A549 (cell line): ENCODE results near the gene BRF1. TPM values are rescaled to one million over a fixed set of nuclear protein-coding genes. Genes with fewer than 3 reads are reported as not detected.

ENCODE experiments used
- ATAC-seq, 2 experiments: fragments of 200-7000 bp in 1 of 2; fragments of >200 bp in 1 of 2; cut with Nextera tagmentation in 1 of 2; cut with Tn5 transposase in 1 of 2; 3 replicates each; pipeline versions ENCODE4 v1.8.0 to v1.9.1; 2018 to 2020; ENCODE audit warnings: mild to moderate bottlenecking in 1 of 2, moderate library complexity in 1 of 2
- CTCF ChIA-PET: fragments of 300-600 bp; sonication (Branson Sonifier 250); formaldehyde crosslinking; extraction: SDS; loops from one replicate; lab custom pipeline; 2021; ENCODE audit warnings: antibody characterized with exemption, inconsistent platforms; lab: Yijun Ruan, JAX
- POLR2A ChIA-PET: fragments of 350-600 bp; formaldehyde crosslinking; extraction: SDS; loops from one replicate; lab custom pipeline; 2021; ENCODE audit warnings: antibody characterized with exemption, inconsistent platforms; lab: Yijun Ruan, JAX
- DNase-seq, 2 experiments: peaks; one replicate each; pipeline versions ENCODE4 v3.0.0 to v3.0.0-alpha.2; 2011 to 2016; ENCODE audit warnings: low read depth in 1 of 2, low spot score in 1 of 2
- FAIRE-seq: peaks from 2 replicates; lab custom pipeline; 2011; peaks lifted over from hg19 to GRCh38; lab: Jason Lieb, UNC
- H3K27ac ChIP-seq, 2 experiments: fragments of >200 bp; sonication (Bioruptor Twin); formaldehyde crosslinking; 3 replicates each; pipeline ENCODE4 v1.5.1; 2016 to 2017
- H3K4me1 ChIP-seq: fragments of >200 bp; sonication (Bioruptor Twin); formaldehyde crosslinking; 3 replicates; pipeline ENCODE4 v1.6.1; 2016
- H3K4me2 ChIP-seq: fragments of >200 bp; sonication (Bioruptor Twin); formaldehyde crosslinking; 3 replicates; pipeline ENCODE4 v1.6.1; 2016
- H3K4me3 ChIP-seq: fragments of >200 bp; sonication (Bioruptor Twin); formaldehyde crosslinking; 3 replicates; pipeline ENCODE4 v1.5.1; 2016
- H3K9me3 ChIP-seq: fragments of >200 bp; sonication (Bioruptor Twin); formaldehyde crosslinking; 3 replicates; pipeline ENCODE4 v1.6.1; 2016
- BHLHE40 ChIP-seq: IDR thresholded peaks from 2 replicates; pipeline ENCODE4 v1.6.1; 2012; ENCODE audit warnings: low read depth, low read length, inconsistent platforms
- CBX2 ChIP-seq: fragments of 200-600 bp; sonication (generic); IDR thresholded peaks from 2 replicates; pipeline ENCODE4 v1.6.1; 2016; ENCODE audit warnings: low read depth, mild to moderate bottlenecking, borderline replicate concordance
- CEBPB ChIP-seq, 2 experiments: fragments of >200 bp in 1 of 2; sonication (Bioruptor Twin) in 1 of 2; formaldehyde crosslinking in 1 of 2; IDR thresholded peaks; 2 replicates each; pipeline ENCODE4 v1.6.1; 2012 to 2016
- EHMT2 ChIP-seq: fragments of 200-600 bp; sonication (generic); IDR thresholded peaks from 2 replicates; pipeline ENCODE4 v1.6.1; 2016; ENCODE audit warnings: antibody characterized with exemption, low read depth, mild to moderate bottlenecking, moderate library complexity
- ESRRA ChIP-seq: fragments of 150-350 bp; IDR thresholded peaks from 2 replicates; pipeline ENCODE4 v1.6.1; 2014; ENCODE audit warnings: mild to moderate bottlenecking, low read length, borderline replicate concordance
- FOSB ChIP-seq: fragments of 250-450 bp; sonication (Bioruptor Pico); IDR thresholded peaks from 2 replicates; pipeline ENCODE4 v1.5.0; 2020; ENCODE audit warnings: mild to moderate bottlenecking, moderate library complexity
- FOSL2 ChIP-seq, 2 experiments: fragments of 450-650 bp in 1 of 2; fragments of >200 bp in 1 of 2; sonication (Bioruptor Twin) in 1 of 2; formaldehyde crosslinking; IDR thresholded peaks; 2 replicates each; pipeline versions ENCODE4 v1.5.0 to v1.6.1; 2016 to 2020; ENCODE audit warnings: mild to moderate bottlenecking in 1 of 2, moderate library complexity in 1 of 2
- HDAC2 ChIP-seq: fragments of 200-600 bp; sonication (generic); IDR thresholded peaks from 2 replicates; pipeline ENCODE4 v1.6.1; 2016
- HMGXB4 ChIP-seq: fragments of 250-450 bp; sonication (Bioruptor Pico); IDR thresholded peaks from 2 replicates; pipeline ENCODE4 v1.5.0; 2021; ENCODE audit warnings: mild to moderate bottlenecking, moderate library complexity, borderline replicate concordance
- HOXA7 ChIP-seq: fragments of 250-450 bp; sonication (Bioruptor Pico); IDR thresholded peaks from 2 replicates; pipeline ENCODE4 v1.5.0; 2020; ENCODE audit warnings: mild to moderate bottlenecking, moderate library complexity
- HOXB13 ChIP-seq: fragments of 250-450 bp; sonication (Bioruptor Pico); IDR thresholded peaks from 2 replicates; pipeline ENCODE4 v1.5.0; 2020; ENCODE audit warnings: low read depth, mild to moderate bottlenecking, moderate library complexity
- HOXB5 ChIP-seq: fragments of 250-450 bp; sonication (Bioruptor Pico); IDR thresholded peaks from 2 replicates; pipeline ENCODE4 v1.5.0; 2020; ENCODE audit warnings: mild to moderate bottlenecking, moderate library complexity
- JUN ChIP-seq, 2 experiments: fragments of >200 bp; sonication (Bioruptor Twin); formaldehyde crosslinking; IDR thresholded peaks; 2 replicates in 1 of 2; 3 replicates in 1 of 2; pipeline ENCODE4 v1.6.1; 2016 to 2017
- JUNB ChIP-seq: fragments of >200 bp; sonication (Bioruptor Twin); formaldehyde crosslinking; IDR thresholded peaks from 2 replicates; pipeline ENCODE4 v1.6.1; 2016
- KDM1A ChIP-seq: fragments of 200-600 bp; sonication (generic); IDR thresholded peaks from 2 replicates; pipeline ENCODE4 v1.6.1; 2016; ENCODE audit warnings: low read depth, mild to moderate bottlenecking
- KDM5A ChIP-seq: fragments of 200-600 bp; sonication (generic); IDR thresholded peaks from 2 replicates; pipeline ENCODE4 v1.6.1; 2016; ENCODE audit warnings: antibody characterized with exemption, mild to moderate bottlenecking
- MAZ ChIP-seq: fragments of 150-350 bp; IDR thresholded peaks from 2 replicates; pipeline ENCODE4 v1.6.1; 2014; ENCODE audit warnings: antibody characterized with exemption, low read depth, low read length, borderline replicate concordance
- MYC ChIP-seq: IDR thresholded peaks from 2 replicates; pipeline ENCODE4 v1.6.1; 2012; ENCODE audit warnings: mild to moderate bottlenecking, inconsistent platforms, low read length, improper control_type of control experiment, borderline replicate concordance
- NFE2L2 ChIP-seq: fragments of 150-350 bp; conservative IDR thresholded peaks from 2 replicates; pipeline ENCODE4 v1.6.1; 2014; ENCODE audit warnings: low read length
- NR3C1 ChIP-seq: fragments of >200 bp; sonication (Bioruptor Twin); formaldehyde crosslinking; IDR thresholded peaks from 3 replicates; pipeline ENCODE4 v1.6.1; 2017
- PBX3 ChIP-seq: IDR thresholded peaks from 2 replicates; pipeline ENCODE4 v1.6.1; 2012
- RAD21 ChIP-seq, 2 experiments: fragments of >200 bp in 1 of 2; sonication (Bioruptor Twin) in 1 of 2; formaldehyde crosslinking in 1 of 2; IDR thresholded peaks in 1 of 2; conservative IDR thresholded peaks in 1 of 2; 2 replicates in 1 of 2; 3 replicates in 1 of 2; pipeline ENCODE4 v1.6.1; 2012 to 2018; ENCODE audit warnings: inconsistent platforms in 1 of 2
- RARB ChIP-seq: fragments of 250-450 bp; sonication (Bioruptor Pico); IDR thresholded peaks from 2 replicates; pipeline ENCODE4 v1.8.0; 2021; ENCODE audit warnings: mild to moderate bottlenecking, moderate library complexity
- RCOR1 ChIP-seq: fragments of 150-350 bp; IDR thresholded peaks from 2 replicates; pipeline ENCODE4 v1.6.1; 2014; ENCODE audit warnings: antibody characterized with exemption, low read length, low read depth
- REST ChIP-seq: fragments of 200-600 bp; sonication (generic); IDR thresholded peaks from 2 replicates; pipeline ENCODE4 v1.6.1; 2016; ENCODE audit warnings: antibody characterized with exemption, mild to moderate bottlenecking, moderate library complexity
- RFX5 ChIP-seq: fragments of 450-650 bp; IDR thresholded peaks from 2 replicates; pipeline ENCODE4 v1.7.1; 2014; ENCODE audit warnings: antibody characterized with exemption, mild to moderate bottlenecking, moderate library complexity
- RNF2 ChIP-seq: fragments of 200-600 bp; sonication (generic); IDR thresholded peaks from 2 replicates; pipeline ENCODE4 v1.6.1; 2016; ENCODE audit warnings: low read depth, mild to moderate bottlenecking, antibody characterized with exemption, moderate library complexity, borderline replicate concordance
- SMC3 ChIP-seq: fragments of >200 bp; sonication (Bioruptor Twin); formaldehyde crosslinking; IDR thresholded peaks from 3 replicates; pipeline ENCODE4 v1.6.1; 2018; ENCODE audit warnings: inconsistent platforms
- SREBF2 ChIP-seq: fragments of 450-650 bp; IDR thresholded peaks from 2 replicates; pipeline ENCODE4 v1.6.1; 2014; ENCODE audit warnings: mild to moderate bottlenecking, moderate library complexity
- TFCP2L1 ChIP-seq: fragments of 250-450 bp; sonication (Bioruptor Pico); IDR thresholded peaks from 2 replicates; pipeline ENCODE4 v1.5.0; 2021; ENCODE audit warnings: mild to moderate bottlenecking
- TP53 ChIP-seq: fragments of 250-450 bp; sonication (Bioruptor Pico); IDR thresholded peaks from 2 replicates; pipeline ENCODE4 v1.5.0; 2021; ENCODE audit warnings: mild to moderate bottlenecking, moderate library complexity
- USF2 ChIP-seq: fragments of 450-650 bp; IDR thresholded peaks from 2 replicates; pipeline ENCODE4 v1.6.1; 2014; ENCODE audit warnings: antibody characterized with exemption
- ZC3H11A ChIP-seq: fragments of 450-650 bp; IDR thresholded peaks from 2 replicates; pipeline ENCODE4 v1.6.1; 2014; ENCODE audit warnings: antibody characterized with exemption, mild to moderate bottlenecking
- WGBS: methylation state at CpG from one replicate; pipeline ENCODE4 v1.1.6; 2017; ENCODE audit errors: missing lambda C conversion rate; 5-methylcytosine and 5-hydroxymethylcytosine counted together
- polyA plus RNA-seq, 4 experiments: library from polyadenylated mRNA; depleted of rRNA in 3 of 4; stranded (reverse); fragments of >200 nt; fragmentation: RNase III in 1 of 4; extraction: RNeasy Plus Mini Kit Qiagen cat#74134 plus additional on column Dnase treatment in 1 of 4; gene quantifications; 2 replicates in 3 of 4; 3 replicates in 1 of 4; pipeline ENCODE4 v1.2.3, GENCODE V29; 2011 to 2017

The BRF1 gene
- polyA plus RNA-seq, 2 of the 4 experiments (the other 2 are of a cell fraction), result 8.5 to 25.7 TPM

- ATAC-seq (no peak), FAIRE-seq (no peak), DNase-seq (no peak)
- Histone ChIP-seq H3K9me3 (no peaks in the 10 kb centered on the region), H3K4me2 (peak overlapping the region; percentile 95), H3K27ac (peak overlapping the region; percentile 66 to 90), H3K4me3 (peak overlapping the region; percentile 59), H3K4me1 (peaks cover 33% of the 10 kb centered on the region)
- ChIA-PET CTCF (interaction anchor here (0.6 to 15.2 kb wide), 10 partner anchors 8 to 194 kb away, joined by 3 to 132 read pairs (median 6); partner anchors contain the start of gene NUDT14), POLR2A (interaction anchor here (1.2 to 3.5 kb wide), 3 partner anchors 75 to 81 kb away, joined by 3 to 11 read pairs (median 4); no protein-coding TSS in a partner anchor)
- WGBS, result under 1% methylated on average over 41 of the region's 116 CpGs
- peak; percentile 27; the same call in 1 of the 2 replicates for TF ChIP-seq TP53 (CRISPR knock-in tag)
- TF ChIP-seq FOSB (CRISPR knock-in tag), result no peak
- no peak for TF ChIP-seq HOXB13
- TF ChIP-seq RFX5, result no peak
- TF ChIP-seq SMC3, result 0 out of 3 replicates have a peak, but pooled peaks have one; percentile 20
- TF ChIP-seq HMGXB4 (CRISPR knock-in tag), result no peak
- TF ChIP-seq RARB (CRISPR knock-in tag), result no peak
- peak in 1 of 2 experiments; percentile 29; a peak in 1 of 5 replicates for TF ChIP-seq JUN (IDR thresholded peaks at IDR 0.05)
- TF ChIP-seq CBX2, result no peak
- TF ChIP-seq JUNB, result no peak
- no peak for TF ChIP-seq ZC3H11A
- TF ChIP-seq ESRRA, result no peak
- TF ChIP-seq RAD21 (conservative IDR thresholded peaks at IDR 0.05 in 1 of 2, IDR thresholded peaks at IDR 0.05 in 1 of 2), result no peak
- no peak for TF ChIP-seq NFE2L2
- TF ChIP-seq NR3C1, result no peak
- TF ChIP-seq RCOR1, result no peak
- TF ChIP-seq KDM1A, result no peak
- TF ChIP-seq FOSL2 (IDR thresholded peaks at IDR 0.05), result no peak
- TF ChIP-seq FOSL2 (CRISPR knock-in tag; IDR thresholded peaks at IDR 0.05), result no peak
- TF ChIP-seq PBX3, result no peak
- TF ChIP-seq EHMT2, result no peak
- TF ChIP-seq HOXA7, result no peak
- TF ChIP-seq MAZ, result no peak
- TF ChIP-seq KDM5A, result no peak
- 0 out of 2 replicates have a peak, but pooled peaks have one; percentile 6 for TF ChIP-seq MYC
- no peak for TF ChIP-seq SREBF2
- no peak for TF ChIP-seq CEBPB (IDR thresholded peaks at IDR 0.05)
- no peak for TF ChIP-seq USF2
- no peak for TF ChIP-seq HOXB5 (CRISPR knock-in tag)
- no peak for TF ChIP-seq REST
- TF ChIP-seq RNF2, result peak; percentile 82; the same call in 1 of the 2 replicates
- no peak for TF ChIP-seq BHLHE40
- TF ChIP-seq HDAC2, result no peak
- no peak for TF ChIP-seq TFCP2L1 (CRISPR knock-in tag)
Observed at GRCh38 chr14:105167303-105168092, 133.3 kb downstream of the BRF1 start.
